ENCODE measurements around the gene ATG2A.

Gene ATG2A

DNA sequence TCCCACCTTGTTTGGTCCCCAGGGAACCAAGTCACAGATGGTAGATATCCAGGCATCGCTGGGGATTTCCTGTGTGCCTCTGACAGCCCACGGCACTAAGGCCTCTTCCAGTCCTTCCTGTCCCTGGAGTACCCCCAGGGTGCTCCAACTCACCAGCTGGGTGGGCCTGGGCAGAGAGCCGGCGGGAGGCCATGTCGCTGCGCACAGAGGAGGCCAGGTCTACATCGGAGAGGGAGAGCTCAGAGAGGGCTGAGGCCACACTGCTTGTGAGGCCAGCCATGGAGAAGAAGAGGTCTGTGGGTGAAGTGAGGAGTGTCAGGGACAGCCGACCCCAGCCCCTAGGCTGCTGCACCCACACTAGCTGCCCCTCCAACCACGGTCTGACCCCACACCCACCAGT, 5.3 kb downstream of the ATG2A start:
- no peaks in the 10 kb centered on the region for H3K9me3 ChIP-seq (ENCODE audit: control insufficient read depth, low read depth, low read length)
- H3K36me3 ChIP-seq (ENCODE audit: control insufficient read depth, low read depth, low read length): peaks cover 29% of the 10 kb centered on the region
- peaks cover 5% of the 10 kb centered on the region for H3K4me1 ChIP-seq (ENCODE audit: control insufficient read depth, low read depth, low read length)
- H3K27ac ChIP-seq (ENCODE audit: low read length): no peak overlapping the region
- H3K4me3 ChIP-seq (ENCODE audit: low read length): no peak overlapping the region
- H3K27me3 ChIP-seq (ENCODE audit: control insufficient read depth, insufficient read depth, low read length): no peaks in the 10 kb centered on the region
- no peak overlapping the region for H3K9ac ChIP-seq (ENCODE audit: low read length)

- H3K9ac ChIP-seq (ENCODE audit: low read length): no peak overlapping the region
- H3K9me3 ChIP-seq (ENCODE audit: control insufficient read depth, low read depth, low read length): no peaks in the 10 kb centered on the region
- H3K36me3 ChIP-seq (ENCODE audit: control insufficient read depth, low read depth, low read length): peaks cover 33% of the 10 kb centered on the region
- peaks cover 5% of the 10 kb centered on the region for H3K4me1 ChIP-seq (ENCODE audit: control insufficient read depth, low read depth, low read length)
- H3K27ac ChIP-seq (ENCODE audit: low read length): no peak overlapping the region
- no peaks in the 10 kb centered on the region for H3K27me3 ChIP-seq (ENCODE audit: control insufficient read depth, insufficient read depth, low read length)
- no peak overlapping the region for H3K4me3 ChIP-seq (ENCODE audit: low read length)
These were observed 5.9 kb downstream of the ATG2A start for GRCh38 chr11:64911142-64911541.

DNA sequence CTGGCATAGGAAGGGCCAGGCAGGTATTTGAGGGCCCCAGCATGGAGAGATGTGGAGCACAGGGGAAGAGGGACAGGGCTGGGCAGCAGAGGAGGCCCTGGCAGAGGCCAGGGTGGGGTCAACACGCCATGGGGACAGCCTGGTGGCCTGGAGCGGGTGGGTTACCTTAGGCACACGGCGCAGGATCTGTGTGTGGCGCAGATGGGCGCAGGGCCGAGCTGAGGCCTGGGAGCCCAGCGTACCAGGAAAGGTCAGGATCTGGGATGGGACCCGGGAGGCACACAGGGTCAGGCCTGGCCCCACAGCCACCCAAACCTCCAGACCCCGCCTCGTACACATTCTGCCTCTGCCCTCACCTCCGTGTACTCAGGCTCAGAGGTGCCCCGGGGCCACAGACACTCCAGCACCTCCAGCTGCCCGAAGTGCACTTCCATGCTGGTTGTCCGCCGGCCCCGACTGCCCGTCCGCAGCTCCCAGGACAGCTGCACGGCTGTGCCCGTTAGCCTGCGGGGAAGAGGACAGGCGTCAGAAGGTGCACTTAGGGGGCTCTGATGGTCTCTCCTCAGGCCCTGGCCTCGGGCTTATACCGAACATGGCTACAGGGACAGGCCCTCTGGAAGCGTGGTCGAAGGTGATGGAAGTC, 6.4 kb downstream of the ATG2A start:
- no peak overlapping the region for H3K9ac ChIP-seq (ENCODE audit: low read length)
- no peak overlapping the region for H3K4me3 ChIP-seq (ENCODE audit: low read length)
- no peaks in the 10 kb centered on the region for H3K27me3 ChIP-seq (ENCODE audit: control insufficient read depth, insufficient read depth, low read length)
- H3K27ac ChIP-seq (ENCODE audit: low read length): no peak overlapping the region
- H3K36me3 ChIP-seq (ENCODE audit: control insufficient read depth, low read depth, low read length): peaks cover 33% of the 10 kb centered on the region
- no peaks in the 10 kb centered on the region for H3K9me3 ChIP-seq (ENCODE audit: control insufficient read depth, low read depth, low read length)
- peaks cover under 1% of the 10 kb centered on the region for H3K4me1 ChIP-seq (ENCODE audit: control insufficient read depth, low read depth, low read length)

DNA sequence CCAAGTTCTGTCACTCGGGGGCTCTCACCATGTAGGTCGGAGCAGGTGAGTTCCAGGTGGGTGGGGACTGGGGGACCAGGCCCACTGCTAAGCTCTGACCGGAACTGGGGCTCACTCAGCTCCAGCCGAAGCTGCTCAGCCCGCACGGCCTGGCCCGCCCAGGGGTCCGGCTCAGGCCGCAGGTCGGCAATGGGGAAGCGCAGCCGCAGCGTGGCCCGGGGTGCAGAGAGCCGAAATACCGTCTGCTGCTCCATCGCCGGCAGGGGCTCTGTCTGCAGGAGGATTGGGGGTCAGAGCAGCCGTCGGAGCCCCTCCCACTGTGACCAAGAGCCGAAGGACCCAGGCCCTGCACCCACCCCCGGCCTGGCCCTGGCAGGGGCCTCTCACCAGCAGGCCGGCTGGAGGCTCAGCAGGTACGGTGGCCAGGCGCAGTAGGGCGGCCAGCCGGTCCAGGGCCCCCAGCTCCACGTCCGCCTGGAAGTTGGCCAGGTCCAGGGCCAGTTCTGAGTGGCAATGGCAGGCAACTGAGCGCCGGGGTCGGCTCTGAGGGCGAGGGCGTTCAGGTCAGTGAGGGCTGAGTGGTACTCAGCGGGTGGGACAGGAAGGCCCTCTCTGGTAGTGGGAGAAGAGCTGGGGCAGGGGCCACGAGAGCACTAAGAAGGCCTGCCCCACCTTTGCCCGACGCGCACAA, 7.2 kb downstream of the ATG2A start:
- peaks cover 33% of the 10 kb centered on the region for H3K36me3 ChIP-seq (ENCODE audit: control insufficient read depth, low read depth, low read length)
- H3K9ac ChIP-seq (ENCODE audit: low read length): no peak overlapping the region
- H3K27me3 ChIP-seq (ENCODE audit: control insufficient read depth, insufficient read depth, low read length): no peaks in the 10 kb centered on the region
- H3K27ac ChIP-seq (ENCODE audit: low read length): no peak overlapping the region
- H3K9me3 ChIP-seq (ENCODE audit: control insufficient read depth, low read depth, low read length): no peaks in the 10 kb centered on the region
- H3K4me1 ChIP-seq (ENCODE audit: control insufficient read depth, low read depth, low read length): no peaks in the 10 kb centered on the region
- H3K4me3 ChIP-seq (ENCODE audit: low read length): no peak overlapping the region

DNA sequence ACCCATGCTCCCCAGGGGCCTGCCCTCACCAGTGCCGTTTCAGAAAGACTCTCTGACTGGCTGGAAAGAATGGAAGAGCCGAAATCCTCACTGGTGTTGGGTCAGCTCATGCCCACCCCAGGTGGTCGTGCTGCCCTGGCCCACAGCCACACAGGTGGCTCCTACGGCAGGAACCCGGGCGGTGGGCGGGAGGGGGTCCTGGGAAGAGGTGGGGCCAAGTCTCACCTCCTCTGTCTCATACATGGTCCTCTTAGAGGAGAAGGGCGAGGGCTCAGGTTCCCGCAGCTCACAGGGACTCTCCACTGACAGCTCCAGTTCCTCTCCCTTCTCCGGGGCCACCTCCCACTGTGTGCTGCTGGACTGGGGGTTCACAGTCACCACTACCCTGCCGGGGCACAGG, 8.2 kb downstream of the ATG2A start:
- H3K9me3 ChIP-seq (ENCODE audit: control insufficient read depth, low read depth, low read length): no peaks in the 10 kb centered on the region
- no peak overlapping the region for H3K4me3 ChIP-seq (ENCODE audit: low read length)
- H3K9ac ChIP-seq (ENCODE audit: low read length): no peak overlapping the region
- H3K4me1 ChIP-seq (ENCODE audit: control insufficient read depth, low read depth, low read length): no peaks in the 10 kb centered on the region
- H3K27ac ChIP-seq (ENCODE audit: low read length): no peak overlapping the region
- peaks cover 31% of the 10 kb centered on the region for H3K36me3 ChIP-seq (ENCODE audit: control insufficient read depth, low read depth, low read length)
- no peaks in the 10 kb centered on the region for H3K27me3 ChIP-seq (ENCODE audit: control insufficient read depth, insufficient read depth, low read length)

DNA sequence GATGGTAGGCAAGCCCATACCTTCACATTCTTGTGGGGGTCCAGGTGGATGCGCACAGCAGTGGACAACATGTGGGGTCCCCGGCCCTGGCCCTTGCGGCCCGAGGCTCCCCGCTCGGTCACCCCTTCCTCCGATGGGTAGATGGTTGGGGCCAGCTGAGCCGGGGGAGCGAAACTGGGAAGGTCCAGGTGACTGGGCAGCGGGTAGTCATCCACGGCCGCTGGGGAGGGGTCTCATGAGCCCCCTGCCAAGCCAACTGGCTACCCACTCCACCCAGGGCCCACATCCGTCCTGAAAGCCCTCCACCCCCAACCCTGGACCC, 10.7 kb downstream of the ATG2A start:
- Histone ChIP-seq H3K36me3 (ENCODE audit: control insufficient read depth, low read depth, low read length) (peaks cover 17% of the 10 kb centered on the region), H3K9ac (ENCODE audit: low read length) (no peak overlapping the region), H3K27ac (ENCODE audit: low read length) (no peak overlapping the region), H3K4me1 (ENCODE audit: control insufficient read depth, low read depth, low read length) (no peaks in the 10 kb centered on the region), H3K9me3 (ENCODE audit: control insufficient read depth, low read depth, low read length) (no peaks in the 10 kb centered on the region), H3K27me3 (ENCODE audit: control insufficient read depth, insufficient read depth, low read length) (no peaks in the 10 kb centered on the region), H3K4me3 (ENCODE audit: low read length) (no peak overlapping the region)

GRCh38 chr11:64905516-64906313, 11.3 kb downstream of the ATG2A start:
- Histone ChIP-seq H3K27ac (ENCODE audit: low read length) (no peak overlapping the region), H3K4me3 (ENCODE audit: low read length) (no peak overlapping the region), H3K36me3 (ENCODE audit: control insufficient read depth, low read depth, low read length) (peaks cover 12% of the 10 kb centered on the region), H3K27me3 (ENCODE audit: control insufficient read depth, insufficient read depth, low read length) (no peaks in the 10 kb centered on the region), H3K9ac (ENCODE audit: low read length) (no peak overlapping the region), H3K9me3 (ENCODE audit: control insufficient read depth, low read depth, low read length) (no peaks in the 10 kb centered on the region), H3K4me1 (ENCODE audit: control insufficient read depth, low read depth, low read length) (no peaks in the 10 kb centered on the region)

- Histone ChIP-seq H3K36me3 (ENCODE audit: control insufficient read depth, low read depth, low read length) (peaks cover 11% of the 10 kb centered on the region), H3K27ac (ENCODE audit: low read length) (no peak overlapping the region), H3K4me3 (ENCODE audit: low read length) (no peak overlapping the region), H3K27me3 (ENCODE audit: control insufficient read depth, insufficient read depth, low read length) (no peaks in the 10 kb centered on the region), H3K9me3 (ENCODE audit: control insufficient read depth, low read depth, low read length) (no peaks in the 10 kb centered on the region), H3K9ac (ENCODE audit: low read length) (no peak overlapping the region), H3K4me1 (ENCODE audit: control insufficient read depth, low read depth, low read length) (no peaks in the 10 kb centered on the region)
These were observed 13.6 kb downstream of the ATG2A start for GRCh38 chr11:64903291-64903833.

DNA sequence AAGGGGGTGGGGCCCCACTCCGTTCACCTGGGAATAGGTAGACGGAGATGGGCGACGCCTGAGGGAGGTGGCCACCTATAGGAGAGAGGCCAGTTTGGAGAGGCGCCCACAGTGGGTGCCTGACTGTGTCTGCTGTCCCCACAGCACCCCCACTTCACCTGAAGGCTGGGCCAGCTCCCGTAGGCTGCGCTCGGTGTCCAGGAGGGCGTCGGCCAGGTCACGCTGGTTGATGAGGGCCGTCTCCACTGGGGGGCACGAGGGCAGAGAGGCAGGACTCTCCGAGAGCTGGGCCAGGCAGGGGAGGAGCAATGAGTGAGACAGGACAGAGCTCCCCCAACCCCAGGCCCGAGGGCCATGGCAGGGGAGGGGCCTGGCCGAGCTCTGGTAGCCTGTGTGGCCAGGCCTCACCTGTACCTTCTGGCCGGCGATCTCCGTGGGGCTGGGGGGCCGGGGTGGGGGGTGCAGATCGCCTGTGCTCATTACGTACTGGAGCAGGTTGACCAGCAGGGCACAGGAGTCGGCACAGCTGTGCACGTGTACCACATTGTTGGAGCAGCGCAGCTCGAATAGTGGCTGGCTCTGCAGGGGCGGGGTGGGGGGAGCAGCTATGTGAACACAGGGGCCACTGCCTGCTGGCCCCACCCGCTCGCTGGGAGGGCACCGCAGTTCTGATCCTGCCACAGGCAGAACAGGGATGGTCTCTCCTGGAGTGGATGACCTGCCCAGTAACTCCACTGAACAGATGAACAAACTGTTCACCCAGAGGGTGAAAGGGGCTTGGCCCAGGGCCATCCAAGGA, 14.7 kb downstream of the ATG2A start:
- peaks cover 10% of the 10 kb centered on the region for H3K36me3 ChIP-seq (ENCODE audit: control insufficient read depth, low read depth, low read length)
- H3K4me3 ChIP-seq (ENCODE audit: low read length): no peak overlapping the region
- no peak overlapping the region for H3K27ac ChIP-seq (ENCODE audit: low read length)

GRCh38 chr11:64900774-64901173, 16.2 kb downstream of the ATG2A start:
- Histone ChIP-seq H3K4me1 (ENCODE audit: control insufficient read depth, low read depth, low read length) (no peaks in the 10 kb centered on the region), H3K36me3 (ENCODE audit: control insufficient read depth, low read depth, low read length) (no peaks in the 10 kb centered on the region), H3K9ac (ENCODE audit: low read length) (no peak overlapping the region), H3K4me3 (ENCODE audit: low read length) (no peak overlapping the region), H3K27me3 (ENCODE audit: control insufficient read depth, insufficient read depth, low read length) (no peaks in the 10 kb centered on the region), H3K27ac (ENCODE audit: low read length) (no peak overlapping the region), H3K9me3 (ENCODE audit: control insufficient read depth, low read depth, low read length) (no peaks in the 10 kb centered on the region)

More for the DNA sequence above, 14.7 kb downstream of the ATG2A start:
- Histone ChIP-seq H3K4me1 (ENCODE audit: control insufficient read depth, low read depth, low read length) (no peaks in the 10 kb centered on the region), H3K27me3 (ENCODE audit: control insufficient read depth, insufficient read depth, low read length) (no peaks in the 10 kb centered on the region), H3K9ac (ENCODE audit: low read length) (no peak overlapping the region), H3K9me3 (ENCODE audit: control insufficient read depth, low read depth, low read length) (no peaks in the 10 kb centered on the region)

GRCh38 chr11:64900263-64900678, 16.7 kb downstream of the ATG2A start:
- H3K9me3 ChIP-seq (ENCODE audit: control insufficient read depth, low read depth, low read length): no peaks in the 10 kb centered on the region
- no peak overlapping the region for H3K9ac ChIP-seq (ENCODE audit: low read length)
- H3K36me3 ChIP-seq (ENCODE audit: control insufficient read depth, low read depth, low read length): no peaks in the 10 kb centered on the region
- H3K27me3 ChIP-seq (ENCODE audit: control insufficient read depth, insufficient read depth, low read length): no peaks in the 10 kb centered on the region
- H3K4me3 ChIP-seq (ENCODE audit: low read length): no peak overlapping the region
- H3K4me1 ChIP-seq (ENCODE audit: control insufficient read depth, low read depth, low read length): no peaks in the 10 kb centered on the region
- no peak overlapping the region for H3K27ac ChIP-seq (ENCODE audit: low read length)
